Anterior cingulate cortex (tissue), 58 donors: ENCODE data around the gene WT1.

Experiments used
- DNase-seq, 58 donors: peaks; one replicate each; lab custom pipeline; 2025; lab: John Stamatoyannopoulos, UW

WT1 gene

GRCh38 chr11:32438866-32439489, 3.6 kb upstream of the WT1 start:
- no peak for DNase-seq

GRCh38 chr11:32438346-32438865, 3.1 kb upstream of the WT1 start:
- no peak for DNase-seq

GRCh38 chr11:32437495-32438345, 2.4 kb upstream of the WT1 start:
- no peak for DNase-seq

- no peak for DNase-seq
Measured at GRCh38 chr11:32436751-32437494, 1.6 kb upstream of the WT1 start.

GRCh38 chr11:32435942-32436750, 807 bp upstream of the WT1 start:
- DNase-seq, result no peak

GRCh38 chr11:32435152-32435480, 223 bp downstream of the WT1 start:
- no peak for DNase-seq

- no peak for DNase-seq
Measured at GRCh38 chr11:32434356-32435151, 785 bp downstream of the WT1 start.

GRCh38 chr11:32433914-32434355, 1.4 kb downstream of the WT1 start:
- no peak for DNase-seq

- DNase-seq, result no peak
Measured at GRCh38 chr11:32433101-32433913, 2.0 kb downstream of the WT1 start.

- DNase-seq, result no peak
Measured at GRCh38 chr11:32432565-32432964, 2.8 kb downstream of the WT1 start.

- no peak for DNase-seq
Measured at GRCh38 chr11:32430568-32431381, 4.6 kb downstream of the WT1 start.

GRCh38 chr11:32429477-32429876, 5.9 kb downstream of the WT1 start:
- no peak for DNase-seq

GRCh38 chr11:32428665-32429303, 6.6 kb downstream of the WT1 start:
- DNase-seq, result no peak

- DNase-seq, result peak in 1 of 58 donors; percentile 6
Measured at GRCh38 chr11:32427935-32428664, 7.2 kb downstream of the WT1 start.

- no peak for DNase-seq
Measured at GRCh38 chr11:32427616-32427934, 7.8 kb downstream of the WT1 start.

GRCh38 chr11:32426819-32427615, 8.3 kb downstream of the WT1 start:
- no peak for DNase-seq
